GM12878 (cell line): ENCODE measurements around the gene CDC42BPA. TPM values are rescaled to one million over a fixed set of nuclear protein-coding genes. Genes with fewer than 3 reads are reported as not detected.

Experiments used
- ATAC-seq: fragments of 200-7000 bp; cut with Tn5 transposase; 3 replicates; pipeline ENCODE4 v1.9.1; 2020; ENCODE audit warnings: mild to moderate bottlenecking, moderate library complexity
- BruUV-seq: library from RNA; stranded (reverse); fragments of 400-500 nt; replicated peaks from 2 replicates; lab custom pipeline; 2021; lab: Mats Ljungman, UMichigan
- CTCF ChIA-PET: fragments of 300-600 bp; sonication (Branson Sonifier 250); formaldehyde crosslinking; extraction: SDS; loops from one replicate; lab custom pipeline; 2021; ENCODE audit warnings: inconsistent platforms; lab: Yijun Ruan, JAX
- POLR2A ChIA-PET: fragments of 350-600 bp; formaldehyde crosslinking; extraction: SDS; loops from one replicate; lab custom pipeline; 2021; ENCODE audit warnings: inconsistent platforms; lab: Charles Lee
- RAD21 ChIA-PET: fragments of 300-600 bp; sonication (Branson Sonifier 250); formaldehyde crosslinking; loops from one replicate; lab custom pipeline; 2023; ENCODE audit warnings: antibody characterized with exemption; ENCODE audit not compliant: unreplicated experiment; lab: Charles Lee
- SMC1A ChIA-PET: fragments of 300-600 bp; sonication (Branson Sonifier 250); formaldehyde crosslinking; loops from one replicate; lab custom pipeline; 2023; ENCODE audit not compliant: unreplicated experiment, uncharacterized antibody; lab: Charles Lee
- DNase-seq: peaks from one replicate; pipeline ENCODE4 v3.0.0-alpha.2; 2011; ENCODE audit warnings: low read depth, low spot score
- FAIRE-seq: peaks from 3 replicates; lab custom pipeline; 2011; peaks lifted over from hg19 to GRCh38; lab: Jason Lieb, UNC
- H2AFZ ChIP-seq: 2 replicates; pipeline ENCODE4 v1.6.0; 2011; ENCODE audit warnings: low read depth, low read length, control low read depth; ENCODE audit not compliant: control insufficient read depth
- H3K27ac ChIP-seq: 2 replicates; pipeline ENCODE4 v1.5.1; 2011; ENCODE audit warnings: control low read depth; ENCODE audit not compliant: control insufficient read depth, insufficient read depth
- H3K27me3 ChIP-seq, 2 experiments: replicated peaks in 1 of 2; 2 replicates each; pipeline versions ENCODE4 v1.6.0 to v1.6.1; 2011; ENCODE audit warnings: low read length in 1 of 2; ENCODE audit not compliant: control insufficient read depth in 2 of 2, insufficient read depth in 2 of 2
- H3K36me3 ChIP-seq, 2 experiments: 2 replicates each; pipeline ENCODE4 v1.5.1; 2011; ENCODE audit warnings: low read length in 1 of 2; ENCODE audit not compliant: control insufficient read depth in 2 of 2, insufficient read depth in 2 of 2
- H3K4me1 ChIP-seq: 2 replicates; pipeline ENCODE4 v1.6.1; 2011; ENCODE audit warnings: mild to moderate bottlenecking, low read length, moderate library complexity, mixed read lengths; ENCODE audit not compliant: control insufficient read depth, insufficient read depth
- H3K4me2 ChIP-seq: 2 replicates; pipeline ENCODE4 v1.6.0; 2011; ENCODE audit warnings: control low read depth; ENCODE audit not compliant: control insufficient read depth, insufficient read depth
- H3K4me3 ChIP-seq: fragments of 200-600 bp; sonication (generic); 2 replicates; pipeline ENCODE4 v1.5.1; 2016
- H3K79me2 ChIP-seq: 2 replicates; pipeline ENCODE4 v1.6.0; 2011; ENCODE audit warnings: low read length; ENCODE audit not compliant: control insufficient read depth, insufficient read depth
- H3K9ac ChIP-seq: 2 replicates; pipeline ENCODE4 v1.8.0; 2011; ENCODE audit warnings: low read length, control low read depth, mixed read lengths; ENCODE audit not compliant: control insufficient read depth, insufficient read depth
- H3K9me3 ChIP-seq: replicated peaks from 3 replicates; pipeline ENCODE4 v1.5.1; 2011; ENCODE audit warnings: mild to moderate bottlenecking, low read length; ENCODE audit not compliant: control insufficient read depth, insufficient read depth
- H4K20me1 ChIP-seq: 2 replicates; pipeline ENCODE4 v1.6.0; 2011; ENCODE audit not compliant: control insufficient read depth, insufficient read depth
- EP300 ChIP-seq, 2 experiments: fragments of 150-350 bp in 1 of 2; IDR thresholded peaks; 2 replicates each; pipeline ENCODE4 v1.6.1; 2011 to 2012; ENCODE audit warnings: low read depth in 2 of 2, low read length in 2 of 2, borderline replicate concordance in 1 of 2, improper control_type of control experiment in 1 of 2, inconsistent platforms in 1 of 2; ENCODE audit not compliant: control insufficient read depth in 1 of 2
- HDGF ChIP-seq: fragments of 450-650 bp; IDR thresholded peaks from 2 replicates; pipeline ENCODE4 v1.6.1; 2016; ENCODE audit warnings: antibody characterized with exemption
- SIN3A ChIP-seq: IDR thresholded peaks from 2 replicates; pipeline ENCODE4 v1.6.1; 2012; ENCODE audit warnings: low read depth, low read length, improper control_type of control experiment
- ZBTB40 ChIP-seq: fragments of 450-650 bp; IDR thresholded peaks from 2 replicates; pipeline ENCODE4 v1.6.1; 2016; ENCODE audit warnings: mild to moderate bottlenecking, moderate library complexity, borderline replicate concordance
- WGBS: methylation state at CpG from one replicate; pipeline ENCODE4 v1.1.6; 2016; ENCODE audit warnings: low lambda C conversion rate; ENCODE audit not compliant: insufficient replicate concordance, insufficient coverage; ENCODE audit errors: missing lambda C conversion rate; 5-methylcytosine and 5-hydroxymethylcytosine counted together
- in situ Hi-C: fragments of 300-500 bp; cut with MboI; formaldehyde crosslinking; loops from 9 replicates; pipeline ENCODE4 v1.14.3; 2018; ENCODE audit warnings: mixed read lengths
- intact Hi-C: fragments of 100-400 bp; cut with micrococcal nuclease; formaldehyde crosslinking; loops from one replicate; pipeline ENCODE4 v1.14.2; 2022; ENCODE audit not compliant: unreplicated experiment
- polyA plus RNA-seq, 11 experiments: library from polyadenylated mRNA; depleted of rRNA in 4 of 11; unstranded in 6 of 11; stranded (reverse) in 5 of 11; fragments of >200 nt; fragmentation: Nextera tagmentation in 4 of 11; fragmentation: Illumina TruSeq in 1 of 11; extraction: Ambion mirVana in 4 of 11; extraction: Trizol in 1 of 11; gene quantifications; 1 replicate in 1 of 11; 2 replicates in 10 of 11; pipeline versions ENCODE4 v1.2.1 to v1.2.3, GENCODE V29; 2011 to 2016; ENCODE audit warnings: inconsistent platforms in 2 of 11, missing spikeins in 2 of 11, low read depth in 1 of 11
- total RNA-seq, 4 experiments: library from RNA; depleted of rRNA in 3 of 4; stranded (reverse); fragments of >200 nt in 3 of 4; fragmentation: Illumina TruSeq in 1 of 4; extraction: Trizol in 1 of 4; gene quantifications; 2 replicates each; pipeline versions ENCODE4 v1.2.1 to v1.2.3, GENCODE V29; 2013 to 2021

Gene CDC42BPA
- total and polyA plus RNA-seq, 10 of the 15 experiments (the other 5 are each of a cell fraction or from before 2014, with no cell fraction given) = 0.02 to 0.52 (median 0.10) TPM

GRCh38 chr1:227161470-227161869 is 156.8 kb downstream of the CDC42BPA start:
- Histone ChIP-seq H3K9me3 (no peaks in the 10 kb centered on the region), H4K20me1 (no peaks in the 10 kb centered on the region), H3K27ac (no peak overlapping the region), H3K36me3 (no peaks in the 10 kb centered on the region), H3K27me3 (no peaks in the 10 kb centered on the region), H3K4me1 (no peaks in the 10 kb centered on the region), H3K4me2 (no peak overlapping the region), H3K9ac (no peak overlapping the region), H3K4me3 (no peak overlapping the region), H3K79me2 (no peaks in the 10 kb centered on the region), H2AFZ (no peak overlapping the region)
- no peak for DNase-seq
- intact Hi-C loops = no loop called here
- SMC1A ChIA-PET = no interaction called here
- FAIRE-seq = no peak
- POLR2A ChIA-PET = no interaction called here
- ATAC-seq = no peak
- WGBS = 0% methylated on average over 2 of the region's 2 CpGs
- TF ChIP-seq EP300 (IDR thresholded peaks at IDR 0.05; ENCODE audit: borderline replicate concordance in 1 of 2, control insufficient read depth in 1 of 2, low read depth in 2 of 2, low read length in 2 of 2) = no peak
- peak; percentile 78 for TF ChIP-seq ZBTB40
- BruUV-seq = no TSS peak
- RAD21 ChIA-PET = no interaction called here
- in situ Hi-C loops = no loop called here
- CTCF ChIA-PET = no interaction called here

GRCh38 chr1:227156520-227156919 is 161.8 kb downstream of the CDC42BPA start:
- no peak for TF ChIP-seq SIN3A
- no peak for TF ChIP-seq HDGF
- CTCF ChIA-PET = no interaction called here
- ATAC-seq = no peak

More at GRCh38 chr1:227156520-227156919, 161.8 kb downstream of the CDC42BPA start:
- Histone ChIP-seq H3K9ac (no peak overlapping the region), H3K36me3 (no peaks in the 10 kb centered on the region), H2AFZ (no peak overlapping the region), H3K9me3 (no peaks in the 10 kb centered on the region), H4K20me1 (no peaks in the 10 kb centered on the region), H3K4me3 (no peak overlapping the region), H3K27ac (no peak overlapping the region), H3K4me2 (no peak overlapping the region), H3K27me3 (no peaks in the 10 kb centered on the region), H3K4me1 (no peaks in the 10 kb centered on the region), H3K79me2 (no peaks in the 10 kb centered on the region)
- RAD21 ChIA-PET = no interaction called here
- FAIRE-seq = no peak
- in situ Hi-C loops (no loop called here), intact Hi-C loops (no loop called here)
- DNase-seq = no peak
- POLR2A ChIA-PET = no interaction called here
- WGBS = 56% methylated on average over 3 of the region's 3 CpGs
- SMC1A ChIA-PET = no interaction called here
- BruUV-seq = no TSS peak
